Stimulated activated CD8-positive, alpha-beta memory T cell treated with anti-CD3 and anti-CD28 coated beads, Interleukin-7, amount 100 ng/mL, for 1 hour (primary cell): ENCODE results near the gene PRTN3.
"Not testable (repeated sequence)": the region's sequence is repeated elsewhere in the genome, so short reads cannot be mapped to it uniquely, and the experiment has no call there.

Source experiments
- DNase-seq, 2 donors: peaks; one replicate each; pipeline ENCODE4 v3.0.0-alpha.2; 2020; ENCODE audit warnings: low read depth in 2 of 2

PRTN3 gene

DNA sequence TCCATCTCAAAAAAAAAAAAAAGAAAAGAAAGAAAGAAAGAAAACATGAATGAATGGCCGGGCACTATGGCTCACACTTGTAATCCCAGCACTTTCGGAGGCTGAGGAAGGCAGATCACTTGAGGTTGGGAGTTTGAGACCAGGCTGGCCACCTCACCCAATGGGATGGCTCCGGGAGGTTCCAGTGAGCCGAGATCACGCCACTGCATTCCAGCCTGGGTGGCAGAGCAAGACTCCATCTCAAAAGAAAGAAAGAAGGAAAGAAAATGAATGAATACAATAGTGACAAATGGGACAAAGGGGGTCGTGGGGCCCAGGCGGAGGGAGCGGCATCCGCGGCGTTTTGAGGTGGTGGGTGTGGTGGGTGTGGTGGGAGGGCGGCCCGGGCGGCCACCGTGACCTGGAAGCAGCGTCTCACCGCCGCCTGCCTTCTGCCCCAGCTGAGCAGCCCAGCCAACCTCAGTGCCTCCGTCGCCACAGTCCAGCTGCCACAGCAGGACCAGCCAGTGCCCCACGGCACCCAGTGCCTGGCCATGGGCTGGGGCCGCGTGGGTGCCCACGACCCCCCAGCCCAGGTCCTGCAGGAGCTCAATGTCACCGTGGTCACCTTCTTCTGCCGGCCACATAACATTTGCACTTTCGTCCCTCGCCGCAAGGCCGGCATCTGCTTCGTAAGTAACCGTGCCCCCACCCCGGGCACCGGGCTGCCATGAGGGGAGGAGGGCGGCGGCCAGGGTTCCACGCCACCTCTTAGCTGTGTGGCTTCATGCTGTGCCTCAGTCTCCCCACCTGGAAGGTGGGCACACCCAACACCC, 5.1 kb downstream of the PRTN3 start:
- no peak for DNase-seq

DNA sequence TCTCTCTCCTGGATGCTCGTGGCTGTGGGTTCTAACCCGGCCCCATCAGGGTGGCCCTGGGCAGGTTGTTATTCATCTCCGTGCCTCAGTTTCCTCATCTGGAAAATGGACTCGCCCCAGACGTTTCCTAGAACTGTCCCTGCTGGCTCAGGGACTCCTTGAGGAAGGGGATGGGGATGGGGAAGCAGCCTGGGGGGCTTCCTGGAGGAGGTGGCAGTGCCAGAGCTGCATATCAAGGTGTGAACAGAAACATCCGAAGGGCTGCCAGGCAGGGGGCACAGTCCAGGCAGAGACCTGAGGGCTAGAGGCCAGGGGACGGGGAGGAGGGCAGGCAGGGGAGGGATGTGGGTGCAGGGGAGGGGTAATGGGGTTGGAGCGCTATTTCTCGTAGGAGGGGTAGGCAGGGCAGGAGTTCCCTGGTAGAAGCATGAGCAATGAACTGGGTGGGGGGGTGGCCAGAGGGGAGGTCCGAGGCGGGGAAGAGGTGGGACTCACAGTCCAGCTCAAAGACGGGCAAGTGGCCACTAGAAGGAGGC, 7.7 kb downstream of the PRTN3 start:
- DNase-seq: no peak

DNA sequence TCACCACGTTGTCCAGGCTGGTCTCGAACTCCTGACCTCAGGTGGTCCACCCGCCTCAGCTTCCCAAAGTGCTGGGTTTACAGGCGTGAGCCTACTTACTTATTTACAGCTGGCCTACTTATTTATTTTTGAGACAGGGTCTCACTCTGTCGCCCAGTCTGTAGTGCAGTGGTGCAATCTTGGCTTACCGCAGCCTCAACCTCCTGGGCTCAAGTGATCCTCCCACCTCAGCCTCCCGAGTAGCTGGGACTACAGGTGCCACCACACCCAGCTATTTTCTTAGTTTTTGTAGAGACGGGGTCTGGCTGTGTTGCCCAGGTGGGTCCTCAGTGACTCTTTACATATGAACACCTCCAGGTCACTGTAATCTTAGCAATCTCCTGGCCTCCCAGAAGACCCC, 8.4 kb downstream of the PRTN3 start:
- not testable (repeated sequence) for DNase-seq

DNA sequence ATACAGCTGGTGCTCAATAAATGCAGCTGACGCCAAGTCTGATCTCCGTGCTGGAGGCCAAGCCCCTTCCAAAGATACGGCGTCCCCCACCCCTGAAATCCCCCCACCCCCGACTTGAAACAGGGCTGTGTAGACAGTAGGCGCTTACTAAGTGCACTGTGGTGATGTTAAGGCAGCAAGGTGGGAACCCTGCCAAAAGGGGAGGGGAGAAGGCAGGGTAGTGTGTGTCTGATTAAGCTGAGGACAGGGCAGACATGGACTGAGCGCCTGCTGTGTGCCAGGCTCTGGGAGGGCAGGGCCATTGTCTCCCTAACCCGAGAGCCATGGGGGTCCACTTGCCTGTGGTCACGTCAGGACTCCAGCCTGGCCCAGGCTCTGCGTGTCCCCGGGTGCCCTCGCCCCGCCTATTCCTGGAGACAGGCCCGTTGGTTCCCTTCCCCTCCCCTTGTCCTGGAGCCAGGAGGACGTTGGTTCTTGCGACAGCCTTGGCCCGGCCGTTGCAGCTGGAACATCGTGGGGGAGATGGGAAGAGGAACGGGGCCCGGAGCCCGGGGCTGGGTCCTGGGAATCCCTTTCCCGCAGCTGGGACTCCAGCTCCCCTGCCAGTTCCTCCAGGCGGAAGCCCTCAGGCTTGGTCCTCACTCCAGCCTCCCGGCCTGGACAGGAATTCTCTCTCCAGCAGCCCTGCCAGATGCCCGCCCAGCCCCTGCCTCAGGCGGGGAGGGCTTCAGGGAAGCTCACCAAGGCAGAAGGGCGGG, 9.6 kb downstream of the PRTN3 start:
- no peak for DNase-seq

DNA sequence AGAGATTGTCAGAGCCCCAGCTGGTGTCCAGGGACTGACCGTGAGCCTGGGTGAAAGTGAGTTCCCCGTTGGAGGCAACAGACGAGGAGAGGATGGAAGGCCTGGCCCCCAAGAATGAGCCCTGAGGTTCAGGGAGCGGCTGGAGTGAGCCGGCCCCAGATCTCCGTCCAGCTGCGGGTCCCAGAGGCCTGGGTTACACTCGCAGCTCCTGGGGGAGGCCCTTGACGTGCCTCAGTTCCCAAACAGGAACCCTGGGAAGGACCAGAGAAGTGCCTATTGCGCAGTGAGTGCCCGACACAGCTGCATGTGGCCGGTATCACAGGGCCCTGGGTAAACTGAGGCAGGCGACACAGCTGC, 10.2 kb downstream of the PRTN3 start:
- no peak for DNase-seq

DNA sequence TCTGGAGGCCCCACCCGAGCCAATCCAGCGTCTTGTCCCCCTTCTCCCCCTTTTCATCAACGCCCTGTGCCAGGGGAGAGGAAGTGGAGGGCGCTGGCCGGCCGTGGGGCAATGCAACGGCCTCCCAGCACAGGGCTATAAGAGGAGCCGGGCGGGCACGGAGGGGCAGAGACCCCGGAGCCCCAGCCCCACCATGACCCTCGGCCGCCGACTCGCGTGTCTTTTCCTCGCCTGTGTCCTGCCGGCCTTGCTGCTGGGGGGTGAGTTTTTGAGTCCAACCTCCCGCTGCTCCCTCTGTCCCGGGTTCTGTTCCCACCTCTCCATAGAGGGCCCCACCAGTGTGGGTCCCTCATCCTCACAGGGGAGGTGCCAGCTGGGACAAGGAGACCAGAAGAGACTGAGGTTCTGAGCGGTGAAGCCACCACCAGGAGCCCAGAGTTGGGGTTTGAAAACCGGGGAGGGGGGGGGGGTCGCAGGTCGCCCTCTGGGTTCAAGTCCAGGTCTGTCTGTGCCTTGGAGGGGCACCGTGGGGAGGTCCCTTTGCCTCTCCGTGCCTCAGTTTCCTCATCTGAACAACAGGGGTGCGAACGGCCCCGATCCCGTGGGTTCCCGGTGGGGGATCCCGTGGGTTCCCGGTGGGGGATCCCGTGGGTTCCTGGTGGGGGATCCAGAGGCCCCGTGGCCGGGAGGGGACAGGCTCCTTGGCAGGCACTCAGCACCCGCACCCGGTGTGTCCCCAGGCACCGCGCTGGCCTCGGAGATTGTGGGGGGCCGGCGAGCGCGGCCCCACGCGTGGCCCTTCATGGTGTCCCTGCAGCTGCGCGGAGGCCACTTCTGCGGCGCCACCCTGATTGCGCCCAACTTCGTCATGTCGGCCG, 11.6 kb downstream of the PRTN3 start, which contains the start of gene ELANE:
ELANE (plus strand) TSS at position 168 of the 878 bp plus-strand sequence; CDS start at position 194, 26 bp downstream.
- DNase-seq: no peak

DNA sequence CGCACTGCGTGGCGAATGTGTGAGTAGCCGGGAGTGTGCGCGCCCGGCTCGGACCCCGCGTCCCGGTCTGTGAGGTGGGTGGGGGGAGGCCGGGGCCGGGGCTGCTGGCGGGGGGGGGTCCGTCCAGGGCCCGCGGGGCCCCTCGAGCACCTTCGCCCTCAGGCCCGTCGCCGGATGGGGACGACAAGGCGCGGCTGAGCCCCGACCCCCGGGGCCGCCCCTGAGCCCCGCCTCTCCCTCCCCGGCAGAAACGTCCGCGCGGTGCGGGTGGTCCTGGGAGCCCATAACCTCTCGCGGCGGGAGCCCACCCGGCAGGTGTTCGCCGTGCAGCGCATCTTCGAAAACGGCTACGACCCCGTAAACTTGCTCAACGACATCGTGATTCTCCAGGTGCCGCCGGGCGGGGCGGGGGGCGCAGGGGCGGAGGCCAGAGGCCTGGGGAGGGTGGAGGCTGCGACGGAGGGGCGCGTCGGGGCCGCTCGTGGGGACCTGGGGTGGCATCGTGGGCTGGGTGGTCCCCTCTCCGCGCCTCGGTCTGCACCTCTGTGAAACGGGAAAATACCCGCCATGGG, 12.3 kb downstream of the PRTN3 start:
- DNase-seq: no peak

DNA sequence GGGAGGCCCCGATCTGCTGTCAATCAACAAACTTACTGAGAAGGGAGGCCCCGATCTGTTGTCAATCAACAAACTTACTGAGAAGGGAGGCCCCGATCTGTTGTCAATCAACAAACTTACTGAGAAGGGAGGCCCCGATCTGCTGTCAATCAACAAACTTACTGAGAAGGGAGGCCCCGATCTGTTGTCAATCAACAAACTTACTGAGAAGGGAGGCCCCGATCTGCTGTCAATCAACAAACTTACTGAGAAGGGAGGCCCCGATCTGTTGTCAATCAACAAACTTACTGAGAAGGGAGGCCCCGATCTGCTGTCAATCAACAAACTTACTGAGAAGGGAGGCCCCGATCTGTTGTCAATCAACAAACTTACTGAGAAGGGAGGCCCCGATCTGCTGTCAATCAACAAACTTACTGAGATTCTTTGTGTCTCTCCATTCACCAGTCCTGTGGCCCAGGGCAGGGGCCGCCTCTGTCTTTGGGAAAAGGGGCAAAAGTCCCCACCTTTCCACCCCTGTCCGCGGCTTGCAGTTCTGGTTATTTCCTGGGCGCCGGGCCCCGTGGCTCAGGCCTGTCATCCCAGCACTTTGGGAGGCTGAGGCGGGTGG, 12.9 kb downstream of the PRTN3 start:
- DNase-seq: not testable (repeated sequence)

DNA sequence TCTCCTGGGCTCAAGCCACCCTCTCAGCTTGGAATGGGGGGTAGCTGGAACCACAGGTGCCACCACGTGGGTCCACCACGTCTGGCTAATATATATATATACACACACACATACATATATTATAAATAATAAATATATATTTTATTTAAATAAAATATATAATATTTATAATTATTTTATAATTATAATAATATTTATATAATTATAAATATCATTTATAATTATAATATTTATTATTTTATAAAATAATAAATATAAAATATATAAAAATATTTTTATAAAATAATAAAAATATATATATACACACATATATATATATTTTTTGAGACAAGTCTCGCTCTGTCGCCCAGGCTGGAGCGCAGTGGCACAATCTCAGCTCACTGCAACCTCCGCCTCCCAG, 13.8 kb downstream of the PRTN3 start:
- DNase-seq: no peak

DNA sequence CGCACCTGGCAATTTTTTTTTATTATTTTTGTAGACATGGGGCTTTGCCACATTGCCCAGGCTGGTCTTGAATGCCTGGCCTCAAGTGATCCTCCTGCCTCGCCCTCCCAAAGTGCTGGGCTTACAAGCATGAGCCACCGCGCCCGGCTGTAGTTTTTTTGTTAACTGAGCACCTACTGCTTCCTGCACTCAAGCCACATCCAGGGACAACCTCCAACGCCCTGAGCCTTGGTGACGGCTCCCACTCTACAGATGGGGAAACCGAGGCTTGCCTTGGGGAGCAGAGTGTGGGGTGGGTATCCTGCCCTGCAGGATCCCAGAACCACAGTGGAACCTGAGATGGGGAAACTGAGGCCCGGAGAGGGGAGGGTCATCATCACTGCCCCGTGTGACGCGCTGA, 14.3 kb downstream of the PRTN3 start:
- no peak for DNase-seq

DNA sequence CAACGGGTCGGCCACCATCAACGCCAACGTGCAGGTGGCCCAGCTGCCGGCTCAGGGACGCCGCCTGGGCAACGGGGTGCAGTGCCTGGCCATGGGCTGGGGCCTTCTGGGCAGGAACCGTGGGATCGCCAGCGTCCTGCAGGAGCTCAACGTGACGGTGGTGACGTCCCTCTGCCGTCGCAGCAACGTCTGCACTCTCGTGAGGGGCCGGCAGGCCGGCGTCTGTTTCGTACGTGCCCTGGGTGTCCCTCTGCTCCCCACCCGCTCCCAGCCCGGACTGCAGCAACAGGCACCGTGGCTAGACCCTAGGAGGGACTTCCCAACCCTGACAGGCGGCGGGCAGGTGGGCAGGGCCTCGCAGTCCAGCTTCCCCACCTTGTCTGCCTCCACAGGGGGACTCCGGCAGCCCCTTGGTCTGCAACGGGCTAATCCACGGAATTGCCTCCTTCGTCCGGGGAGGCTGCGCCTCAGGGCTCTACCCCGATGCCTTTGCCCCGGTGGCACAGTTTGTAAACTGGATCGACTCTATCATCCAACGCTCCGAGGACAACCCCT, 14.8 kb downstream of the PRTN3 start:
- no peak for DNase-seq

DNA sequence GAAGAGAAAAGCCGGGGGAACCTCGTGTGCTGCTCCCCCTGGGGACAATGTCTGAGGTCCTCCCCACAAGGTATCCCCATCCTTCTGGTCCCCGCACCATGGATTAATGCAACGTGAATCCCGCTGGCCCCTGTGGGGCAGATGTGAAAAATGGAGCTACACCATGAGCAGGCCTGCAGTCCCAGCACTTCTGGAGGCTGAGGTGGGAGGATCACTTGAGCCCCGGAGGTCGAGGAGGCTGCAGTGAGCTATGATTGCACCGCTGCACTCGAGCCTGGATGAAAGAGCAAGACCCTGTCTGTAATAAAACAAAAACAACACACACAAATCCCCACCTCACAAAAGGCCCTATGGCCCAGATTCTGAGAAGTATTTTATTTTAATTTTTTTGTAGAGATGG, 17.5 kb downstream of the PRTN3 start:
- no peak for DNase-seq

DNA sequence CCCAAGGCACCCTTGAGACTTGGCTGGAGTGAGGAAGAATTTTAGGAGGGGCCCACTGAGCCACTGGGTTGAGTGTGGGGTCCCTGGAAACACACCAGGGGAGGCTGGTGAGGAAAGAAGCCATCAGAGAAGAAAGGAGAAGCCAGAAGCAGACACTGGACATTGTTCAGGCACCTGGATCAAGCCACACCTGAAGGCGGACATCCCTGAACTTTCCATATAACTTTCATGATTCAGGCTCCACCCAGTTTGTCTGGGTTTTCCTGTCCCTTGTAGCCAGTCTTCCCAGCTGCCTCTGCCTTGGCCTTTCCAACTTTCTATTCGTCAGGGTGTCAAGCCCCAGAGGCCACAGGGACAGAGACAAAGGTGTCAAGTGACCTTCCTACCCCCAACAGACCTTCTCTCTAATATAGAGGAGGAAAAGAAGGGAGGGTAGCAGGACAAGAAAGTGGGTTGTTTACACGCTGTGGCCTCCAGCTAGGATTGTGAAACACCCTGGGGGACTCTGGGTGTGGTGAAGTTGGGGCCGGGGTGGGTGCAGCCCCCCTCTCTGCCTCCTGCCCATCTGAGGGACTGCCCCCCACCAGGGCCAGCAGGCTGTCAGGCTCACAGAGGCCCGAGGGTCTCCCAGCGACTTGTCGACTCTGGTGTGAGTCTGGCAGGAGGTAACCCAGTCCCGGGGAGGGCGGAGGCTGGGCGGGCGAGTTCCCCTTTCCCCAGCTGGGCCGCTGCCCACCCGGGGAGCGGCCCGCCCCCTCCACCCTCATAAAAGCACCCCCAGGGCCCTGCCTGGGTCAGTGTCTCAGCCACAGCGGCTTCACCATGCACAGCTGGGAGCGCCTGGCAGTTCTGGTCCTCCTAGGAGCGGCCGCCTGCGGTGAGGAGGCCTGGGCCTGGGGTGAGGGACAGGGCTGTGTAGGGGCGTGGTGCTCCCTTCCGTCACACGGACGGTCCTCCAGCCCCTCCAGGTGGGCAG, 18.4 kb downstream of the PRTN3 start, which contains the start of gene CFD:
CFD (plus strand) TSS at position 797 of the 976 bp plus-strand sequence; CDS start at position 823, 26 bp downstream.
- no peak for DNase-seq

DNA sequence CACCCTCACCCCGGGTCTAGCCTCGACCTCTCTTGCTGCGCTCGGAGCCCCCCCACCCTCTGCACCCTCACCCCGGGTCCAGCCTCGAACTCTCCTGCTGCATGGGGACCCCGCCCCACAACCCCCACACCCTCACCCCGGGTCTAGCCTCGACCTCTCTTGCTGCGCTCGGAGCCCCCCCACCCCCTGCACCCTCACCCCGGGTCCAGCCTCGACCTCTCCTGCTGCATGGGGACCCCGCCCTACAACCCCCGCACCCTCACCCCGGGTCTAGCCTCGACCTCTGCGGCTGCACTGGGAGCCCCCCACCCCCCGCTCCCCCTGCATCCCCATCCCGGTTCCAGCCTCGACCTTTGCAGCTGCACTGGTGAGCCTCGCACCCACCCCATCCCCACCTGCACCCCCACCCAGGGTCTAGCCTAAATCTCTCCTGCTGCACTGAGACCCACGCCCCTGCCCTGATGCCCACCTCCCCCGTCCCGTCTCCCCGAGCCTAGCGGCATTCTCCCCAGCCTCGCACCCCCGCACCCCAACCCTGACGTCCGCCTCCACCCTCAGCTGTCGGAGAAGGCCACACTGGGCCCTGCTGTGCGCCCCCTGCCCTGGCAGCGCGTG, 20.4 kb downstream of the PRTN3 start:
- no peak for DNase-seq

DNA sequence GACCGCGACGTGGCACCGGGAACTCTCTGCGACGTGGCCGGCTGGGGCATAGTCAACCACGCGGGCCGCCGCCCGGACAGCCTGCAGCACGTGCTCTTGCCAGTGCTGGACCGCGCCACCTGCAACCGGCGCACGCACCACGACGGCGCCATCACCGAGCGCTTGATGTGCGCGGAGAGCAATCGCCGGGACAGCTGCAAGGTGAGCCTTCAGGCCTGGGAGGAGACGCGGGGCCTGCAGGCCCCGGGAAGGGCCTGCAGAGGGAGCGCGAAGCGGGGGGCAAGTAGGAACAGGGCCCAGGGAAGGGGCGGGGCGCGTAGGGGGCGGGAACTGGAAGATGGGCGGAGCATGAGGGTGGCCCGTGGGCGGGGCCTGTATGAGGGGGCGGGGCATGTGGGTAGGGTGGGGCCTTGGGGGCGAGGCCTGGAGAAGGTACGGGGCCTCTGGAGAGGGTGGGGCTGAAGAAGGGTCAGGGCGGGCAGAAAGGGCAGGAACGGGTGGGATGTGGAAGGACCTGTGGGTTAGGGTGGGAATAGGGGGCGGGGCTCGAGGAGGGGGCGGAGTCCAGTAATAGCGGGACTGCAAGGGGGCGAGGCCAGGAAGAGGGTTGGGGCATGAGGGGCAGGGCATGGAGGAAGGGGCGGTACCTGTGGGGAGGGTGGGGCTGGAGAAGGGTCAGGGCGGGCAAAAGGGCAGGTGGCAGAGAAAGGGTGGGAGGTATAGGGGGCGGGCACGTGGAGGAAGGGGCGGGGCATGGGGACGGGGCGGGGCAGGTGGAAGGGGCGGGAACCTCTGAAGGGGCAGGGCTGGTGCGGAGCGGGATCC, 21.2 kb downstream of the PRTN3 start:
- DNase-seq: peak; percentile 44 to 58

DNA sequence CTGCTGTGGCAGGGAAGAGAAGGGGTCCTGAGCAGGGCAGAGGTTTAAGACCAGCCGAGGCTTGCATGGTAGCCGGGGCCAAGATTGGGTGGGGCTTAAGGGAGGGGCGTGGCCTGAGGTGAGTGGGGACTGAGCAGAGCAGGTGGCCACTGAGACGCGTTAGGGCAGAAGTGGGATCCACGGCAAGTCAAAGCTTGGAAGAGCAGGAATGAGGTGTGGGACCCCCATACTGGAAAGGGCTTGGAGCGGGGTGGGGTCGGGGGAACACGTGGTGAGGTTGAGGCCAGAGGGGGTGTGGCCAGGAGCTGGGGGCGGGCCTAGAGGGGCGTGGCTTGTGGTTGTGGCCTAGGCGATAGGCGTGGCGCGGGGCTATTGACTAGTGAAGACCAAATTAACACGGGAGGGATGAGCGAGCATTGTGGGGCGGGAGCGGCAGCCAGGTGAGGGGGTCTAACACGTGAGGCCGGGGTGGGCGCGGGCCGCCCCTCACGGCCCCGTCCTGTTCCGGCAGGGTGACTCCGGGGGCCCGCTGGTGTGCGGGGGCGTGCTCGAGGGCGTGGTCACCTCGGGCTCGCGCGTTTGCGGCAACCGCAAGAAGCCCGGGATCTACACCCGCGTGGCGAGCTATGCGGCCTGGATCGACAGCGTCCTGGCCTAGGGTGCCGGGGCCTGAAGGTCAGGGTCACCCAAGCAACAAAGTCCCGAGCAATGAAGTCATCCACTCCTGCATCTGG, 21.9 kb downstream of the PRTN3 start:
- peak; percentile 50 to 65 for DNase-seq

DNA sequence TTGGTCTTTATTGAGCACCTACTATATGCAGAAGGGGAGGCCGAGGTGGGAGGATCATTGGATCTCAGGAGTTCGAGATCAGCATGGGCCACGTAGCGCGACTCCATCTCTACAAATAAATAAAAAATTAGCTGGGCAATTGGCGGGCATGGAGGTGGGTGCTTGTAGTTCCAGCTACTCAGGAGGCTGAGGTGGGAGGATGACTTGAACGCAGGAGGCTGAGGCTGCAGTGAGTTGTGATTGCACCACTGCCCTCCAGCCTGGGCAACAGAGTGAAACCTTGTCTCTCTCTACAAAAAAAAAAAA, 22.5 kb downstream of the PRTN3 start:
- DNase-seq: no peak
